GM06990 (cell line): ENCODE data around the gene MINDY4.

Experiments used
- DNase-seq: peaks from one replicate; pipeline ENCODE4 v3.0.0-alpha.2; 2011; ENCODE audit not compliant: insufficient read length; ENCODE audit errors: extremely low read depth
- H3K27me3 ChIP-seq: replicated peaks from 2 replicates; pipeline ENCODE4 v1.6.0; 2011; ENCODE audit warnings: low read length; ENCODE audit not compliant: control insufficient read depth, insufficient read depth
- H3K36me3 ChIP-seq: 2 replicates; pipeline ENCODE4 v1.5.1; 2011; ENCODE audit warnings: low read length; ENCODE audit not compliant: control insufficient read depth, insufficient read depth
- H3K4me3 ChIP-seq: replicated peaks from 2 replicates; pipeline ENCODE4 v1.5.1; 2011; ENCODE audit warnings: low read depth, mild to moderate bottlenecking, control low read depth, low read length
- CTCF ChIP-seq: IDR thresholded peaks from 2 replicates; pipeline ENCODE4 v1.5.1; 2011; ENCODE audit warnings: low read length, control low read depth, mild to moderate bottlenecking, inconsistent platforms; ENCODE audit not compliant: insufficient read depth, poor library complexity, severe bottlenecking

MINDY4 gene

GRCh38 chr7:30880941-30881340, 109.7 kb downstream of the MINDY4 start:
- no peak for TF ChIP-seq CTCF
- no peak for DNase-seq

DNA sequence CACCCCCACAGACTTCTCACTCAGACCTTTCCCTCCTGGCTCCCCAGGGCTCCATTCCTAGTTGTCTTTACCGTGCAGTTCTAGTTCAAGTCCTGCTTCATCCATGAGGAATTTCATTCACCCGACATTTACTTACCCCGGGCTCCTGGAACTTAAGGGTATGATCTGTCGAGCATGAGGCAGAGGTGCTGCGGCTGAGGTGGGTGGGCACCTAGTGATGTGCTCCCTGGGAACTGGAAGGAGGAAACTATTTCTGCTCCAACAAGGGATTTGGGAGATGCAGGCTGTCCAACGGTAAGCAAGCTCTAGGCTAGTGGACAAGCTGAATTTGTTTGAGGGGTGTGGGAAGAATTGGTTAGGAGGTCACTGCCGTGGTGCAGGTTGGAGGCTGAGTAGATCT, 110.2 kb downstream of the MINDY4 start:
- TF ChIP-seq CTCF, result no peak
- Histone ChIP-seq H3K4me3 (no peak overlapping the region), H3K27me3 (no peaks in the 10 kb centered on the region), H3K36me3 (no peaks in the 10 kb centered on the region)
- no peak for DNase-seq

More at GRCh38 chr7:30880941-30881340, 109.7 kb downstream of the MINDY4 start:
- Histone ChIP-seq H3K27me3 (no peaks in the 10 kb centered on the region), H3K36me3 (no peaks in the 10 kb centered on the region), H3K4me3 (no peak overlapping the region)

- no peak for DNase-seq
- Histone ChIP-seq H3K27me3 (no peaks in the 10 kb centered on the region), H3K36me3 (no peaks in the 10 kb centered on the region), H3K4me3 (no peak overlapping the region)
- TF ChIP-seq CTCF, result no peak
Observed at GRCh38 chr7:30884881-30885280, 113.7 kb downstream of the MINDY4 start.

GRCh38 chr7:30886608-30887011, 115.4 kb downstream of the MINDY4 start:
- DNase-seq, result no peak
- Histone ChIP-seq H3K36me3 (no peaks in the 10 kb centered on the region), H3K27me3 (no peaks in the 10 kb centered on the region; the same call in 1 of the 2 replicates), H3K4me3 (no peak overlapping the region)
- TF ChIP-seq CTCF, result no peak

DNA sequence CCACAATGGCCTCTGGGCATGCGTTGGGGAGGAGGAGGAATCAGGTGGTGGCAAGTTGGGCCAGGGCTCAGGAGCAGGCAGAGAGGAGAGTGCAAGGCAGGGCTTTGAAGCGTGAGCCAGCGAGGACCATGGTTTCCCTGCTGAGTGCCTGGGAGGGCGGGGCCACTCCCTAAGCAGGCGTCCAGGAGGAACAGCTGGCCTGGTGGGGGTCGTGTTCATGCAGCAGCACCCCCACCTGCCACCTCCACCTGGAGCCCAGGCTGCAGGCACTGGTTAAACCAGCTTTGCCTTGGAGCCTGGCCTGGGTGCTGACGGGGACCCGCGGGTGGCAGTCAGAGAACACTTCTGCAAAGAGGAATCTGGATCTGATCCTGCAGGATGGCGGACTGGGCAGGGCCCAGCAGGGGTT, 116.3 kb downstream of the MINDY4 start:
- no peak overlapping the region for H3K4me3 ChIP-seq
- no peak for DNase-seq
- H3K36me3 ChIP-seq, result no peaks in the 10 kb centered on the region
- H3K27me3 ChIP-seq, result no peaks in the 10 kb centered on the region; the same call in 1 of the 2 replicates
- TF ChIP-seq CTCF, result no peak

GRCh38 chr7:30888747-30889146, 117.5 kb downstream of the MINDY4 start:
- H3K27me3 ChIP-seq, result peaks cover 1% of the 10 kb centered on the region
- H3K36me3 ChIP-seq, result no peaks in the 10 kb centered on the region
- no peak for TF ChIP-seq CTCF
- no peak for DNase-seq
- no peak overlapping the region for H3K4me3 ChIP-seq
